Transverse colon (tissue), 3 donors: ENCODE data around the gene MCC.

Source experiments
- CTCF ChIP-seq, 5 experiments: fragments of 200-600 bp in 3 of 5; fragments of 450-650 bp in 2 of 5; sonication (generic) in 3 of 5; IDR thresholded peaks; 1 replicate in 2 of 5; 2 replicates in 3 of 5; pipeline ENCODE4 v1.5.1; 2016 to 2017; ENCODE audit warnings: antibody characterized with exemption in 5 of 5, inconsistent platforms in 3 of 5, mild to moderate bottlenecking in 2 of 5, moderate library complexity in 1 of 5
- EP300 ChIP-seq: sonication (generic); formaldehyde crosslinking; IDR thresholded peaks from one replicate; pipeline ENCODE4 v1.6.1; 2017; ENCODE audit warnings: antibody characterized with exemption, low read depth

- TF ChIP-seq CTCF (IDR thresholded peaks at IDR 0.05) (no peak), EP300 (no peak)
Measured at GRCh38 chr5:113448252-113448651, 40.0 kb downstream of the MCC start.
